ENCODE measurements around the gene BLOC1S5. TPM values are rescaled to one million over a fixed set of nuclear protein-coding genes. Genes with fewer than 3 reads are reported as not detected.
A peak's percentile ranks its signal among the peaks of the same experiment; 100 is the strongest.

BLOC1S5 gene
- total and polyA plus RNA-seq, 2 of the 13 experiments (the other 11 are each of a cell fraction or from before 2014, with no cell fraction given), result 10.5 to 41.5 TPM

GRCh38 chr6:7974938-7975763 lies 89.0 kb downstream of the BLOC1S5 start (continued):
- peak; percentile 96 for TF ChIP-seq ZNF687 (CRISPR knock-in tag; IDR thresholded peaks at IDR 0.05)
- peak; percentile 65; the same call in 1 of the 3 replicates for TF ChIP-seq MXI1 (IDR thresholded peaks at IDR 0.05; ENCODE audit: borderline replicate concordance, low read depth, low read length)
- TF ChIP-seq ZNF33A (CRISPR knock-in tag; IDR thresholded peaks at IDR 0.05; ENCODE audit: borderline replicate concordance), result no peak
- TF ChIP-seq HMG20B (CRISPR knock-in tag; conservative IDR thresholded peaks at IDR 0.05), result peak; percentile 78; the same call in 1 of the 2 replicates
- 0 out of 2 replicates have a peak, but pooled peaks have one; percentile 83 for TF ChIP-seq ZNF337 (CRISPR knock-in tag; IDR thresholded peaks at IDR 0.05; ENCODE audit: borderline replicate concordance, low read depth)
- 0 out of 2 replicates have a peak, but pooled peaks have one; percentile 24 for TF ChIP-seq ZFP82 (CRISPR knock-in tag; IDR thresholded peaks at IDR 0.05; ENCODE audit: borderline replicate concordance)
- no peak for TF ChIP-seq SETDB1 (CRISPR knock-in tag; IDR thresholded peaks at IDR 0.05; ENCODE audit: borderline replicate concordance)
- TF ChIP-seq TARDBP (CRISPR knock-in tag; IDR thresholded peaks at IDR 0.05), result peak; percentile 98
- TF ChIP-seq GPN1 (CRISPR knock-in tag; IDR thresholded peaks at IDR 0.05; ENCODE audit: borderline replicate concordance), result no peak
- TF ChIP-seq FOXM1 (CRISPR knock-in tag; IDR thresholded peaks at IDR 0.05), result no peak
- peak; percentile 64; the same call in 1 of the 2 replicates for TF ChIP-seq ZSCAN9 (CRISPR knock-in tag; IDR thresholded peaks at IDR 0.05; ENCODE audit: borderline replicate concordance)
- peak; percentile 90; the same call in 1 of the 2 replicates for TF ChIP-seq GLI4 (CRISPR knock-in tag; IDR thresholded peaks at IDR 0.05; ENCODE audit: borderline replicate concordance)
- TF ChIP-seq TFE3 (CRISPR knock-in tag; IDR thresholded peaks at IDR 0.05), result peak; percentile 62; the same call in 1 of the 2 replicates
- no peak for TF ChIP-seq SP1 (IDR thresholded peaks at IDR 0.05)
- TF ChIP-seq SP1 (CRISPR knock-in tag; IDR thresholded peaks at IDR 0.05), result no peak; the same call in 1 of the 2 replicates
- TF ChIP-seq ZFP37 (CRISPR knock-in tag; IDR thresholded peaks at IDR 0.05; ENCODE audit: borderline replicate concordance), result peak; percentile 93
- TF ChIP-seq ZNF574 (CRISPR knock-in tag; IDR thresholded peaks at IDR 0.05), result peak; percentile 84
- peak; percentile 92 for TF ChIP-seq ATF7-NPFF (CRISPR knock-in tag; IDR thresholded peaks at IDR 0.05; ENCODE audit: low read depth)
- no peak for TF ChIP-seq RFX1 (IDR thresholded peaks at IDR 0.05)
- TF ChIP-seq NFATC3 (CRISPR knock-in tag; IDR thresholded peaks at IDR 0.05), result peak; percentile 94; the same call in 1 of the 2 replicates
- no peak for TF ChIP-seq EZH2 (conservative IDR thresholded peaks at IDR 0.05; ENCODE audit: low read depth, low read length)
